NB4 (cell line): Measurements from ENCODE around the gene SFXN1.

Source experiments
- CTCF ChIP-seq: IDR thresholded peaks from one replicate; pipeline ENCODE4 v1.5.1; 2012; ENCODE audit warnings: low read depth, low read length
- POLR2A ChIP-seq: IDR thresholded peaks from 2 replicates; pipeline ENCODE4 v1.6.1; 2011; ENCODE audit warnings: mild to moderate bottlenecking; ENCODE audit not compliant: insufficient read length; ENCODE audit errors: extremely low read depth

GRCh38 chr5:175554296-175554695, 75.9 kb downstream of the SFXN1 start:
- TF ChIP-seq CTCF (no peak), POLR2A (no peak)
